ENCODE data around the gene CDK19. TPM values are rescaled to one million over a fixed set of nuclear protein-coding genes. Genes with fewer than 3 reads are reported as not detected.

The CDK19 gene
- total and polyA plus RNA-seq, 9 of the 15 experiments (the other 6 are each of a cell fraction or from before 2014, with no cell fraction given): 3.8 to 15.2 (median 7.4) TPM

DNA sequence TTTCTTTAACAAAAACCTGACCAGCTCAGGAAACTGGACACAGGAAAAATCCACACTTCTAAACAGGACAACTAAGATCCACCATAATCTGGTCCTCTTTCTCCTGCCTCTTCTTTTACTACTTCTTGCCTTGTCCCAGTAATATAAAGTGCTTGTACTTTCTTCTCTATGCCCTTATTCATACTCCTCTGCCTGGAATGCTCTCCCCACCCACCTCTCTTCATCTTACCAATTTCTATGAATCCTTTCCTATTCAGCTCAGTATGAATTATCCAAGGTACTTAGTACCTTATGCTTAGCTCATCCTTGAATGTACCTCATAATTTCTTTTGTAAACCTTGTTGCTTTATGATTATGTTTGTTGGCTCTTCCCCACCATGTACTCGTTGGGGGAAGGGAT is 159.4 kb downstream of the CDK19 start:
- no peaks in the 10 kb centered on the region for H3K9me1 ChIP-seq (ENCODE audit: control insufficient read depth, insufficient read depth, low read length)
- ChIA-PET CTCF (ENCODE audit: low intra/inter-chr PET ratio) (interaction anchor here (0.7 kb wide), 1 partner anchor 222 kb away, joined by 3 read pairs; no protein-coding TSS in a partner anchor), POLR2A (no interaction called here)
- no peak overlapping the region for H3K27ac ChIP-seq (ENCODE audit: extremely low read depth, low read depth, low read length)
- H3K4me3 ChIP-seq: no peak overlapping the region
- no peak overlapping the region for H3K9ac ChIP-seq (ENCODE audit: insufficient read depth in 1 of 2, low read depth in 2 of 2, low read length in 2 of 2)
- no peaks in the 10 kb centered on the region for H3K79me2 ChIP-seq (ENCODE audit: control insufficient read depth, insufficient read depth, low read length)
- H4K20me1 ChIP-seq (replicated peaks; ENCODE audit: control insufficient read depth, insufficient read depth, low read length): no peaks in the 10 kb centered on the region
- ATAC-seq (no peak), FAIRE-seq (no peak), DNase-seq (ENCODE audit: extremely low read depth in 1 of 4, low spot score in 3 of 4) (no peak)
- in situ Hi-C loops (cut with MboI) (no loop called here), intact Hi-C loops (cut with micrococcal nuclease) (no loop called here)
- no TSS peak for BruUV-seq (replicated peaks)
- no peak overlapping the region for H3K4me2 ChIP-seq (ENCODE audit: insufficient read depth, low read length)
- no peak overlapping the region for H2AFZ ChIP-seq (ENCODE audit: low read depth, low read length)
- H3K9me3 ChIP-seq (replicated peaks; ENCODE audit: control insufficient read depth, insufficient read depth, low read depth, low read length): no peaks in the 10 kb centered on the region
- 0 out of 5 replicates have a peak, but pooled peaks cover 0 to 4% of the 10 kb centered on the region in 2 experiments for H3K27me3 ChIP-seq (ENCODE audit: control insufficient read depth in 2 of 2, insufficient read depth in 2 of 2, low read length in 2 of 2)
- TF ChIP-seq XRCC3 (IDR thresholded peaks at IDR 0.05): no peak
- TF ChIP-seq ZFP1 (CRISPR knock-in tag; IDR thresholded peaks at IDR 0.05): no peak
- no peak for TF ChIP-seq HNRNPL (IDR thresholded peaks at IDR 0.05; ENCODE audit: low read depth, low read length)
- TF ChIP-seq, protein P1, sequence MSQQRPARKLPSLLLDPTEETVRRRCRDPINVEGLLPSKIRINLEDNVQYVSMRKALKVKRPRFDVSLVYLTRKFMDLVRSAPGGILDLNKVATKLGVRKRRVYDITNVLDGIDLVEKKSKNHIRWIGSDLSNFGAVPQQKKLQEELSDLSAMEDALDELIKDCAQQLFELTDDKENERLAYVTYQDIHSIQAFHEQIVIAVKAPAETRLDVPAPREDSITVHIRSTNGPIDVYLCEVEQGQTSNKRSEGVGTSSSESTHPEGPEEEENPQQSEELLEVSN (IDR thresholded peaks at IDR 0.05; ENCODE audit: borderline replicate concordance in 1 of 2, extremely low read depth in 1 of 2, insufficient read depth in 1 of 2, insufficient read length in 1 of 2, low read depth in 1 of 2, low read length in 1 of 2, poor library complexity in 1 of 2, severe bottlenecking in 1 of 2): no peak
- TF ChIP-seq TFAM (CRISPR knock-in tag; conservative IDR thresholded peaks at IDR 0.05): no peak
- TF ChIP-seq, protein P2, sequence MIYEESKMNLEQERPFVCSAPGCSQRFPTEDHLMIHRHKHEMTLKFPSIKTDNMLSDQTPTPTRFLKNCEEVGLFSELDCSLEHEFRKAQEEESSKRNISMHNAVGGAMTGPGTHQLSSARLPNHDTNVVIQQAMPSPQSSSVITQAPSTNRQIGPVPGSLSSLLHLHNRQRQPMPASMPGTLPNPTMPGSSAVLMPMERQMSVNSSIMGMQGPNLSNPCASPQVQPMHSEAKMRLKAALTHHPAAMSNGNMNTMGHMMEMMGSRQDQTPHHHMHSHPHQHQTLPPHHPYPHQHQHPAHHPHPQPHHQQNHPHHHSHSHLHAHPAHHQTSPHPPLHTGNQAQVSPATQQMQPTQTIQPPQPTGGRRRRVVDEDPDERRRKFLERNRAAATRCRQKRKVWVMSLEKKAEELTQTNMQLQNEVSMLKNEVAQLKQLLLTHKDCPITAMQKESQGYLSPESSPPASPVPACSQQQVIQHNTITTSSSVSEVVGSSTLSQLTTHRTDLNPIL (CRISPR knock-in tag; IDR thresholded peaks at IDR 0.05): no peak
- no peak for TF ChIP-seq BRD4 (IDR thresholded peaks at IDR 0.05)
- TF ChIP-seq RBM17 (IDR thresholded peaks at IDR 0.05; ENCODE audit: borderline replicate concordance, low read depth, low read length): no peak
- no peak for TF ChIP-seq GTF2A2 (tag; IDR thresholded peaks at IDR 0.05)
- no peak for TF ChIP-seq SRSF9 (IDR thresholded peaks at IDR 0.05; ENCODE audit: borderline replicate concordance, low read depth, low read length)
- TF ChIP-seq BACH1 (tag; IDR thresholded peaks at IDR 0.05): no peak
- no peak for TF ChIP-seq NR2C2 (CRISPR knock-in tag; IDR thresholded peaks at IDR 0.05)
- no peak for TF ChIP-seq NR2C2 (tag; IDR thresholded peaks at IDR 0.05)
- TF ChIP-seq PRMT5 (CRISPR knock-in tag; IDR thresholded peaks at IDR 0.05): no peak
- no peak for TF ChIP-seq FOSL1 (tag; conservative IDR thresholded peaks at IDR 0.05)
- no peak for TF ChIP-seq BRF1 (IDR thresholded peaks at IDR 0.05; ENCODE audit: borderline replicate concordance, extremely low read depth, insufficient read length)
- TF ChIP-seq ZNF224 (CRISPR knock-in tag; IDR thresholded peaks at IDR 0.05): no peak
- no peak for TF ChIP-seq ZNF444 (CRISPR knock-in tag; IDR thresholded peaks at IDR 0.05)
- WGBS (ENCODE audit: insufficient coverage, low coverage, missing lambda C conversion rate): 4% methylated on average over 1 of the region's 1 CpG
- H3K4me1 ChIP-seq (replicated peaks in 1 of 2; ENCODE audit: control insufficient read depth in 2 of 2, insufficient read depth in 2 of 2, low read length in 2 of 2): no peaks in the 10 kb centered on the region
- H3K36me3 ChIP-seq (ENCODE audit: control insufficient read depth, insufficient read depth, low read length): no peaks in the 10 kb centered on the region

All from K562 (cell line).